Cardiac muscle cell (in vitro differentiated cells and primary cell): ENCODE results near the gene DUSP7. TPM values are rescaled to one million over a fixed set of nuclear protein-coding genes. Genes with fewer than 3 reads are reported as not detected.

ENCODE experiments used
- DNase-seq, 2 donors: peaks; one replicate each; pipeline versions ENCODE4 v3.0.0 to v3.0.0-alpha.2; 2010 to 2017; ENCODE audit warnings: low read depth in 1 of 2, low spot score in 1 of 2
- H3K27ac ChIP-seq: fragments of 200-600 bp; sonication (generic); 2 replicates; pipeline ENCODE4 v1.5.1; 2016
- H3K27me3 ChIP-seq: fragments of 200-600 bp; sonication (generic); 2 replicates; pipeline ENCODE4 v1.6.0; 2016; ENCODE audit warnings: control low read depth
- H3K36me3 ChIP-seq: fragments of 200-600 bp; sonication (generic); 2 replicates; pipeline ENCODE4 v1.5.1; 2016; ENCODE audit warnings: control low read depth
- H3K4me1 ChIP-seq: fragments of 200-600 bp; sonication (generic); 2 replicates; pipeline ENCODE4 v1.8.1; 2017; ENCODE audit warnings: low read depth, mild to moderate bottlenecking, mixed run types
- H3K4me3 ChIP-seq: fragments of 200-600 bp; sonication (generic); 2 replicates; pipeline ENCODE4 v1.5.1; 2016; ENCODE audit warnings: mild to moderate bottlenecking
- H3K9me3 ChIP-seq: fragments of 200-600 bp; sonication (generic); 2 replicates; pipeline ENCODE4 v1.5.1; 2017; ENCODE audit warnings: low read depth, mild to moderate bottlenecking, control low read depth
- CTCF ChIP-seq: IDR thresholded peaks from 2 replicates; pipeline ENCODE4 v1.5.1; 2012; ENCODE audit warnings: low read depth, mild to moderate bottlenecking, low read length
- polyA plus RNA-seq: library from polyadenylated mRNA; unstranded; fragments of >200 nt; fragmentation: Nextera tagmentation; extraction: Ambion mirVana; gene quantifications from 2 replicates; pipeline ENCODE4 v1.2.1, GENCODE V29; 2016
- total RNA-seq: library from RNA; depleted of rRNA; stranded (reverse); fragments of >200 nt; gene quantifications from 2 replicates; pipeline ENCODE4 v1.2.3, GENCODE V29; 2016

Gene DUSP7
- total and polyA plus RNA-seq, 2 experiments from 2014 or later, result 7.1 to 39.5 TPM

- Histone ChIP-seq H3K36me3 (no peaks in the 10 kb centered on the region), H3K27me3 (no peaks in the 10 kb centered on the region), H3K4me3 (no peak overlapping the region), H3K4me1 (peaks cover 85% of the 10 kb centered on the region), H3K9me3 (no peaks in the 10 kb centered on the region), H3K27ac (peak overlapping the region; percentile 98)
- no peak for TF ChIP-seq CTCF
- peak in 1 of 2 donors; percentile 84 for DNase-seq
Measured at GRCh38 chr3:52021489-52022268, 34.7 kb downstream of the DUSP7 start.

- H3K4me1 ChIP-seq, result peaks cover 87% of the 10 kb centered on the region
Measured at GRCh38 chr3:52020796-52021195, 35.6 kb downstream of the DUSP7 start.

GRCh38 chr3:52019352-52020080 lies 36.9 kb downstream of the DUSP7 start:
- H3K27ac ChIP-seq, result peak overlapping the region; percentile 98
- H3K4me1 ChIP-seq, result peaks cover 89% of the 10 kb centered on the region
- no peaks in the 10 kb centered on the region for H3K9me3 ChIP-seq
- H3K27me3 ChIP-seq, result no peaks in the 10 kb centered on the region
- DNase-seq, result peak; percentile 47 to 85
- TF ChIP-seq CTCF, result no peak
- H3K4me3 ChIP-seq, result no peak overlapping the region
- H3K36me3 ChIP-seq, result no peaks in the 10 kb centered on the region

More at GRCh38 chr3:52020796-52021195, 35.6 kb downstream of the DUSP7 start:
- Histone ChIP-seq H3K36me3 (no peaks in the 10 kb centered on the region), H3K4me3 (no peak overlapping the region), H3K27me3 (no peaks in the 10 kb centered on the region), H3K9me3 (no peaks in the 10 kb centered on the region), H3K27ac (peak overlapping the region; percentile 98)
- no peak for TF ChIP-seq CTCF
- no peak for DNase-seq

- TF ChIP-seq CTCF, result no peak
- Histone ChIP-seq H3K27ac (peak overlapping the region; percentile 98), H3K36me3 (no peaks in the 10 kb centered on the region), H3K4me1 (peaks cover 87% of the 10 kb centered on the region), H3K27me3 (no peaks in the 10 kb centered on the region), H3K9me3 (no peaks in the 10 kb centered on the region), H3K4me3 (no peak overlapping the region)
- no peak for DNase-seq
Measured at GRCh38 chr3:52018319-52019000, 37.9 kb downstream of the DUSP7 start.

- Histone ChIP-seq H3K4me1 (peaks cover 78% of the 10 kb centered on the region), H3K4me3 (no peak overlapping the region), H3K36me3 (no peaks in the 10 kb centered on the region), H3K27ac (peak overlapping the region; percentile 80), H3K27me3 (no peaks in the 10 kb centered on the region), H3K9me3 (no peaks in the 10 kb centered on the region)
- no peak for DNase-seq
- no peak for TF ChIP-seq CTCF
Measured at GRCh38 chr3:52017586-52017985, 38.8 kb downstream of the DUSP7 start.
